Neutrophil (primary cell): ENCODE data around the gene HCRT.

Experiments used
- H3K27ac ChIP-seq: fragments of 200-600 bp; sonication (generic); 2 replicates; pipeline ENCODE4 v1.5.1; 2016; ENCODE audit warnings: mild to moderate bottlenecking, moderate library complexity
- H3K27me3 ChIP-seq: fragments of 200-600 bp; sonication (generic); 2 replicates; pipeline ENCODE4 v1.6.0; 2016; ENCODE audit warnings: mild to moderate bottlenecking
- H3K36me3 ChIP-seq: fragments of 200-600 bp; sonication (generic); 2 replicates; pipeline ENCODE4 v1.5.1; 2017
- H3K4me1 ChIP-seq, 2 experiments: fragments of 200-600 bp in 1 of 2; sonication (generic) in 1 of 2; 1 replicate in 1 of 2; 2 replicates in 1 of 2; pipeline versions ENCODE4 v1.5.1 to v1.6.1; 2013 to 2016; ENCODE audit warnings: low read depth in 1 of 2, low read length in 1 of 2, mild to moderate bottlenecking in 1 of 2, moderate library complexity in 1 of 2; ENCODE audit not compliant: control insufficient read depth in 1 of 2, insufficient read depth in 1 of 2
- H3K4me3 ChIP-seq, 2 experiments: fragments of 200-600 bp in 1 of 2; sonication (generic) in 1 of 2; 1 replicate in 1 of 2; 2 replicates in 1 of 2; pipeline ENCODE4 v1.5.1; 2013 to 2016; ENCODE audit warnings: low read depth in 1 of 2, low read length in 1 of 2, mild to moderate bottlenecking in 1 of 2, moderate library complexity in 1 of 2
- H3K9me3 ChIP-seq: fragments of 200-600 bp; sonication (generic); 2 replicates; pipeline ENCODE4 v1.5.1; 2016
- TF ChIP-seq, protein P1 (sequence below): fragments of 200-600 bp; sonication (generic); IDR thresholded peaks from 2 replicates; pipeline ENCODE4 v1.5.1; 2016; ENCODE audit warnings: antibody characterized with exemption

The HCRT gene

DNA sequence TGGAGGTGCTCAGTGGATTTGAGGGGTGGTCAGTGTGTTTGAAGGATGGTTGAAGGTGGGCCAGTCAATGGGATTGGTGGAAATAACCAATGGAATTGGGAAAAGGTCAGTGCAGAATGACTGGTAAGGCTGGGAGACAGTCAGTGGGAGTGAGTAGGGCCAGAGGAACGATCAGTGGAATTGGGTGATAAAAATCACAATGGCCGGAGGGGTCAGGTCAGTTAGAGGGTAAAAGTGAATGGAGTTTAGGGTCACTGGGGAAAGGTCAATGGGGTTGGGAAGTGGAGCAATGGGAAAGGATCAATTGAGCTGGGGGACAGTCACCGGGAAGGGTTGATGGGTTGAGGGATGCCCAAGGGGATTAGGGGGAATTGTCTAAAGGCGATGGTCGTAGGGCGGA lies 19.5 kb downstream of the HCRT start:
- H3K27ac ChIP-seq = no peak overlapping the region
- H3K4me1 ChIP-seq = peaks cover 20 to 22% of the 10 kb centered on the region in 2 experiments
- no peaks in the 10 kb centered on the region for H3K9me3 ChIP-seq
- TF ChIP-seq, protein P1, sequence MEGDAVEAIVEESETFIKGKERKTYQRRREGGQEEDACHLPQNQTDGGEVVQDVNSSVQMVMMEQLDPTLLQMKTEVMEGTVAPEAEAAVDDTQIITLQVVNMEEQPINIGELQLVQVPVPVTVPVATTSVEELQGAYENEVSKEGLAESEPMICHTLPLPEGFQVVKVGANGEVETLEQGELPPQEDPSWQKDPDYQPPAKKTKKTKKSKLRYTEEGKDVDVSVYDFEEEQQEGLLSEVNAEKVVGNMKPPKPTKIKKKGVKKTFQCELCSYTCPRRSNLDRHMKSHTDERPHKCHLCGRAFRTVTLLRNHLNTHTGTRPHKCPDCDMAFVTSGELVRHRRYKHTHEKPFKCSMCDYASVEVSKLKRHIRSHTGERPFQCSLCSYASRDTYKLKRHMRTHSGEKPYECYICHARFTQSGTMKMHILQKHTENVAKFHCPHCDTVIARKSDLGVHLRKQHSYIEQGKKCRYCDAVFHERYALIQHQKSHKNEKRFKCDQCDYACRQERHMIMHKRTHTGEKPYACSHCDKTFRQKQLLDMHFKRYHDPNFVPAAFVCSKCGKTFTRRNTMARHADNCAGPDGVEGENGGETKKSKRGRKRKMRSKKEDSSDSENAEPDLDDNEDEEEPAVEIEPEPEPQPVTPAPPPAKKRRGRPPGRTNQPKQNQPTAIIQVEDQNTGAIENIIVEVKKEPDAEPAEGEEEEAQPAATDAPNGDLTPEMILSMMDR = no peak
- H3K4me3 ChIP-seq = no peak overlapping the region
- no peaks in the 10 kb centered on the region for H3K36me3 ChIP-seq
- H3K27me3 ChIP-seq = no peaks in the 10 kb centered on the region

GRCh38 chr17:42163696-42164407 lies 21.4 kb downstream of the HCRT start:
- H3K4me3 ChIP-seq = no peak overlapping the region

GRCh38 chr17:42163113-42163512 lies 22.1 kb downstream of the HCRT start:
- Histone ChIP-seq H3K4me1 (peaks cover 20 to 22% of the 10 kb centered on the region in 2 experiments), H3K36me3 (no peaks in the 10 kb centered on the region), H3K9me3 (no peaks in the 10 kb centered on the region), H3K4me3 (no peak overlapping the region), H3K27me3 (no peaks in the 10 kb centered on the region), H3K27ac (no peak overlapping the region)
- TF ChIP-seq, protein P1 = no peak

More at GRCh38 chr17:42163696-42164407, 21.4 kb downstream of the HCRT start:
- H3K9me3 ChIP-seq = no peaks in the 10 kb centered on the region
- H3K36me3 ChIP-seq = no peaks in the 10 kb centered on the region
- no peaks in the 10 kb centered on the region for H3K27me3 ChIP-seq
- peaks cover 20 to 22% of the 10 kb centered on the region in 2 experiments for H3K4me1 ChIP-seq
- H3K27ac ChIP-seq = no peak overlapping the region
- TF ChIP-seq, protein P1 = no peak

GRCh38 chr17:42160531-42160910 lies 24.7 kb downstream of the HCRT start:
- TF ChIP-seq, protein P1 = no peak
- H3K4me3 ChIP-seq = no peak overlapping the region
- no peaks in the 10 kb centered on the region for H3K9me3 ChIP-seq
- H3K4me1 ChIP-seq = peaks cover 21 to 24% of the 10 kb centered on the region in 2 experiments
- no peaks in the 10 kb centered on the region for H3K36me3 ChIP-seq
- no peak overlapping the region for H3K27ac ChIP-seq
- no peaks in the 10 kb centered on the region for H3K27me3 ChIP-seq

GRCh38 chr17:42159796-42160530 lies 25.3 kb downstream of the HCRT start:
- Histone ChIP-seq H3K27me3 (no peaks in the 10 kb centered on the region), H3K36me3 (no peaks in the 10 kb centered on the region), H3K27ac (no peak overlapping the region), H3K9me3 (no peaks in the 10 kb centered on the region), H3K4me3 (no peak overlapping the region), H3K4me1 (peaks cover 26 to 27% of the 10 kb centered on the region in 2 experiments)
- TF ChIP-seq, protein P1 = no peak
